GM19328 (cell line): ENCODE measurements around the gene NEGR1.

Experiments
- ATAC-seq: cut with Tn5 transposase; IDR thresholded peaks from one replicate; pipeline ENCODE4 v1.9.1; 2021; ENCODE audit warnings: mild to moderate bottlenecking, moderate library complexity; ENCODE audit not compliant: unreplicated experiment

Gene NEGR1

DNA sequence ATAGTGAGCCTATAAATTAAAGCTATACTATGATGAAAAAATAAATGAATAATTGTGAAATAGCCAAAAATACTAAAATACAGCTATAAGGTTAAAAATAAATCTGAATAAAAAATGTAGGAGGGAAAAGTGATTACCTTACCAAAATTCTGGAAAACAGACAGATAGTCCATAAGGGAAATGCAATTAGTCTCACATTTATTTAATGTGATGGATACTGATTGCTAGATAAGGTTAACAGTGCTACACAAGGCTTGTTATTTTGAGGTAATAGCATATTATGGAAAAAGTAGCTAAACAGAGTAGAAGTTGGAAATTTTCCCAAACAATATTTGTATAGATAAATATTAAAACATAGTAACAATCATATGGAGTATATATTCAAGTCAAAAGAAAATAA lies 413.0 kb downstream of the NEGR1 start:
- no peak for ATAC-seq

DNA sequence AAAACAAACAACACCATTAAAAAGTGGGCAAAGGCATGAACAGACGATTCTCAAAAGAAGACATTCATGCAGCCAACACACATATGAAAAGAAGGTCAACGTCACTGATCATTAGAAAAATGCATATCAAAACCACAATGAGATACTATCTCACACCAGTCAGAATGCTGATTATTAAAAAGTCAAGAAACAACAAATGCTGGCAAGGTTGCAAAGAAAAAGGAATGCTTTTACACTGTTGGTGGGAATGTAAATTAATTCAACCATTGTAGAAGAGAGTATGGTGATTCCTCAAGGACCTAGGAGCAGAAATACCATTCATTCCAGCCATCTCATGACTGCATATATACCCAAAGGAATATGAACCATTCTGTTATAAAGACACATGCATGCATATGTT lies 419.6 kb downstream of the NEGR1 start:
- ATAC-seq: no peak

DNA sequence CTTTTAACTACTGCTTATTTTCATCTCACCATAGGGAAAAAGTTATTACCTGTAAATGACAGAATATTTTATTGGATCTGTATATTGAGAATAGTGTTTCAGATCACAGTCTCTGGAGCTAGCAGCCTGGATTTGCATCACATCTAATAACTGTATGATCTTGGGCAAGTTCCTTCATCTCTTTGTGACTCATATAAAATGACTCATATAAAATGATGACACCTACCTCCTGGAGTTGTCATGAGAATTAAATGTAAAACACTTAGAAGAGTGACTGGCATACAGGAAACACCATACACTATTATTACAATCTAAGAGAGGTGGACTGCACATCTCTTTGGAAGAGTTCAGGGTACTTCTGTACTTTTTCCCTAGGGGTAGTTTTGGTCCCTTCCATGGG lies 421.3 kb downstream of the NEGR1 start:
- ATAC-seq: no peak

GRCh38 chr1:71859806-71860205 lies 422.5 kb downstream of the NEGR1 start:
- ATAC-seq: no peak

DNA sequence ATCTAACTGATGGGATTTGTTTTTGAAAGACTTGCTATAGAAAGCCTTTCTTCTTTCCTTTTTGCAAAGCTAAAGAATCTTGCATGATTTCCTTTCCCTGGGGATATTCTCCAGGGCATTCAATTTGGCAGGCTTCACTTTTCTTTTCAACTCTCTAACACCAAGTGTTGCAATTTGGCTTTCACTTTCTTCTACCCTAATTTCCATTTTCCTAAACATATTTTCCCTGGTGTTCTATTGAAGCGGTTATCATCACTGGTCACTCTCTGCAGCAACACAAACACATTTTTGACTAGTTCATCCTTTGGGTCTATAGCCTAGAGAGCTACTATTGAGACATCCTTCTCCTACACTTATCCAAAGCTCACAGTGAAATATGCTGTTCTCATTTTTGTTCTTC lies 424.5 kb downstream of the NEGR1 start:
- no peak for ATAC-seq

GRCh38 chr1:71853360-71853759 lies 429.0 kb downstream of the NEGR1 start:
- no peak for ATAC-seq

DNA sequence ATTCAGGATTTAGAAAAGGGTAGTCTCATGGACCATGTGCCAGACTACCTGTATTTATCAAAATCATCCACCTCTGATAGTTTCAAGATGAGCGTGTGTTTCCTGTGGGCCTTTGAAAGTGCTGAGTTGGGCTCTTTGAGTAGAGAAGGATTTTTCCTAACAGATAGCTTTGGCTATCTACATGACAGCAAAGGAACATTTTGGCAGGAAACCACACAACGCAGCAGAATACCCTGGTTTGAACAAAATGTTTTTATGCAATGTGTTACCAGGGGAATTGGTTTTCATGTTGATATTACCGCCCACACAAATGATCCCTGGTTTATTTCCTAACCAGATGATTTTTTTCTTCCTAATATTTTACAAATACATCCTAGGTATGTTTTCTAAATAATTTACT lies 431.4 kb downstream of the NEGR1 start:
- ATAC-seq: no peak

GRCh38 chr1:71850515-71850914 lies 431.8 kb downstream of the NEGR1 start:
- no peak for ATAC-seq

DNA sequence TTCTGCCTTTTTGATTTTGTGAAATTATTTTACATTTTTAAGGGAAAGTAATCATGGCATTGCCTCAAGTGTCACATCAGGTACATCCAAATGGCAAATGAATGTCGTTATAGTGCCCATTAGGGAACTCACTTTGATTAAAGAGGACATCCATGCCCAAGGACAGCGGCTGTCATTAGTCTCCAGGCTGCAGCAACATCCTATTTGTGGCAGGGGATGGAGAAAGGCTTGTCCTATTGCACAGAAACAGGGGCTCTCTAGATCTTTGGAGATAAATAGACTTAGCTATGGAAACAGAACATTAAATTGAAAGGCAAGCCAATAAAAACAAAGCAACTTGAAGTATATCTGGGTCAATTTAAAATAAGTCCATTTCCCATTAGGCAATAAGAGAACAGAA lies 439.3 kb downstream of the NEGR1 start:
- ATAC-seq: no peak

- ATAC-seq: no peak
These were observed 442.5 kb downstream of the NEGR1 start for GRCh38 chr1:71839876-71840275.

DNA sequence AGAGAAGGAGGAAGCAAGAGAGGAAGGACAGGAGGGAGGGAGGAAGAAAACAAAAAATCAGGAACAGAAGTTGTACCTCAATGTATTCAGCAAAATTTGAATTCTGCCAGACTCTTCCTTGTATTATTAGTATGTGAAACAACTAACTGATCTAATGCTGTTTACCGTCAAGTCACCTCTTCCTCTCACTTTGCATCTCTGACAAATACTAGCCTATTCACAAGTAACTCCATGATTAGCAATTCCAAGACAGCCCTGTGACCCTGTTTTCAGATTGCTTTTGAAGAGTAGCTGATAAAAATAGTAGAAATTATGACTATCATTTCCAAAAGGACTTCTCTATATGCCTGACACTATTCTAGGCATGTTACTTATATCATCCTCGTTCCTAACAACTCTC lies 445.4 kb downstream of the NEGR1 start:
- ATAC-seq: no peak

GRCh38 chr1:71835442-71835813 lies 446.9 kb downstream of the NEGR1 start:
- ATAC-seq: peak; percentile 65

DNA sequence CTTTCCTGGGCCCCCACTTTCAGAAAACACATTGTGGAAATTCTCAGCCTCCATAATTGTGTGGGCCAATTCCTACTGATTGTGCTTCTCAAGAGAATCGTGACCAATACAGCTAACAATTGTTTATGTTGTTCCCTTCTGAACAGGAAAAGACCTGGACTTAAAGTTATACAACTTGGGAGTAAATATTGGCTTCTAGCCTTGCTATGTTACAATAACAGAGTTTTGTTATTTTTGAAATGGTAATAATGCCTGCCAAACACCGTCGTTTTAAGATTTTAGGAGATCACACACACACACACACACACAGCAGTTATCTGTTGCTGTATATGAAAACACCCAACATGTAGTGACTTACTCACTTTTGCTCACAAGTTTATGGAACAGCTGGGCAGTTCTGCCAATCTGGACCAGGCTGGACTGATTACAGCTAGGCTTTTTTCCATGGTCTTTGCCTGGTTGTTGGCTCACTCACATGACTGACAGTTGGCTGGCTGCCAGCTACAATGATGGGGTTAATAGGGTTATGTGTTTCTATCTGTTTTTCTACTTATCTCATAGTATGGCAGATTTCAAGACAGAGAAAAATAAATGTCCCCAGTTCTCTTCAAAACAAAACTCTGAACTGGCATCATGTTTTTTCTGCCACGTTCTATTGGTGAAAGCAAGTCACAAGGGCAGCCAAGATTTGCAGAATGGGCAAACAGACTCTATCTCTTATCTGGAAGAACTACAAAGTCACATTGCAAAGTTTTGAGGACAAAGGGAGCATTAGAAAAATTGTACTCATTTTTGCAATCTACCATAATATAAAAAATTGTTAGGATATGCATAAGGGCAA lies 447.5 kb downstream of the NEGR1 start:
- no peak for ATAC-seq

DNA sequence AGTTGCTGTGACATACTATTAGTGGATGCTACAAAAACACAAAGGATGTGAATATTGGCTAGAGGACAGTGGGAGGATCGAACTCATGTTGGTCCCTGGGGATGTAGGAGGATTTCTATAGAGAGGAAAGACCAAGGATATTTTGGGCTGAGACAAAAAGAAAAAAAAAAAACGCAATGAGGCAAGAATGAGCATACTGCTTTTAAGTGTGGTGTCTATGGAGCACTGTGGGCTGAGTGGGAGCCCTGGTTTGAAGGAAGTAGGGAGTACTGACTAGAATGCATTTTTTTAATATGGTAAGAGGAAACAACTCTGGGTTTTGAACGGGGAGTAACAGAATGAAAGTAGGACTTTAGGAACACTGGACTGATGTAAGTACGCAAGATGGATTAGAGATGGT lies 450.7 kb downstream of the NEGR1 start:
- ATAC-seq: no peak

GRCh38 chr1:71829346-71829745 lies 453.0 kb downstream of the NEGR1 start:
- ATAC-seq: no peak

- ATAC-seq: no peak
These were observed 453.8 kb downstream of the NEGR1 start for GRCh38 chr1:71828431-71829012.

GRCh38 chr1:71823708-71824305 lies 458.5 kb downstream of the NEGR1 start:
- ATAC-seq: no peak

DNA sequence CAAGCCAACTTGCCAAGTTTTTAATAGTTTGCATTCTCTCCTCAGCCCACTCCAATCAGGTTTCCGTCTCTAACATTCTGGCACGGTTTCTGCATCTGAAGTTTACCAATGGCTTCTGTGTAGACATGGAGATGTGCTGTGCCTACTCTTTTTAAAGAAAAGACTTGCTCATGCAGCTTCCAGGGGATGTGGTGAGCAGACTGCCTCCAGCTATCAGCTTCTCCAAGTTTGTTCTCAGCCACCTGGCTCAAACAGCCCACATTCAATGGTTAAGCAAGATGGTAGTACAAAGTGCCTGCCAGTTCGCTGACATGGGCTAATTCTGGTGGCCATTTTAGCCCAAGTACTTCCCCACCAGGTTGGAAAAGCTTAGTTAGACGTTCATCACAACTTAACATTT lies 465.3 kb downstream of the NEGR1 start:
- no peak for ATAC-seq

- no peak for ATAC-seq
These were observed 473.3 kb downstream of the NEGR1 start for GRCh38 chr1:71809085-71809484.

- ATAC-seq: no peak
These were observed 478.2 kb downstream of the NEGR1 start for GRCh38 chr1:71804140-71804539.

- no peak for ATAC-seq
These were observed 486.3 kb downstream of the NEGR1 start for GRCh38 chr1:71796006-71796405.

GRCh38 chr1:71792264-71792663 lies 490.1 kb downstream of the NEGR1 start:
- no peak for ATAC-seq
